ENCODE measurements around the gene MAN1A1.

The MAN1A1 gene

GRCh38 chr6:119195848-119196247 is 153.7 kb downstream of the MAN1A1 start:
- DNase-seq (ENCODE audit: low read depth in 2 of 2) = no peak

GRCh38 chr6:119195204-119195603 is 154.4 kb downstream of the MAN1A1 start:
- DNase-seq (ENCODE audit: low read depth in 2 of 2) = no peak

- DNase-seq (ENCODE audit: low read depth in 2 of 2) = no peak
Observed at GRCh38 chr6:119193707-119194106, 155.9 kb downstream of the MAN1A1 start.

GRCh38 chr6:119192200-119192599 is 157.4 kb downstream of the MAN1A1 start:
- DNase-seq (ENCODE audit: low read depth in 2 of 2) = no peak

- no peak for DNase-seq (ENCODE audit: low read depth in 2 of 2)
Observed at GRCh38 chr6:119190176-119190575, 159.4 kb downstream of the MAN1A1 start.

- DNase-seq (ENCODE audit: low read depth in 2 of 2) = no peak
Observed at GRCh38 chr6:119189498-119189897, 160.1 kb downstream of the MAN1A1 start.

GRCh38 chr6:119187596-119187995 is 162.0 kb downstream of the MAN1A1 start:
- DNase-seq (ENCODE audit: low read depth in 2 of 2) = no peak

GRCh38 chr6:119186490-119186889 is 163.1 kb downstream of the MAN1A1 start:
- no peak for DNase-seq (ENCODE audit: low read depth in 2 of 2)

GRCh38 chr6:119184008-119184648 is 165.4 kb downstream of the MAN1A1 start:
- no peak for DNase-seq (ENCODE audit: low read depth in 2 of 2)

- no peak for DNase-seq (ENCODE audit: low read depth in 2 of 2)
Observed at GRCh38 chr6:119183457-119183856, 166.1 kb downstream of the MAN1A1 start.

- no peak for DNase-seq (ENCODE audit: low read depth in 2 of 2)
Observed at GRCh38 chr6:119182875-119183274, 166.7 kb downstream of the MAN1A1 start.

GRCh38 chr6:119182216-119182803 is 167.3 kb downstream of the MAN1A1 start:
- DNase-seq (ENCODE audit: low read depth in 2 of 2) = no peak

GRCh38 chr6:119181046-119181445 is 168.5 kb downstream of the MAN1A1 start:
- DNase-seq (ENCODE audit: low read depth in 2 of 2) = no peak

- DNase-seq (ENCODE audit: low read depth in 2 of 2) = no peak
Observed at GRCh38 chr6:119179842-119180241, 169.7 kb downstream of the MAN1A1 start.

GRCh38 chr6:119179062-119179461 is 170.5 kb downstream of the MAN1A1 start:
- DNase-seq (ENCODE audit: low read depth in 2 of 2) = no peak

- DNase-seq (ENCODE audit: low read depth in 2 of 2) = no peak
Observed at GRCh38 chr6:119176445-119176844, 173.1 kb downstream of the MAN1A1 start.

- DNase-seq (ENCODE audit: low read depth in 2 of 2) = no peak
Observed at GRCh38 chr6:119174879-119175817, 174.4 kb downstream of the MAN1A1 start.

GRCh38 chr6:119174085-119174445 is 175.5 kb downstream of the MAN1A1 start:
- DNase-seq (ENCODE audit: low read depth in 2 of 2) = no peak

GRCh38 chr6:119173249-119174084 is 176.1 kb downstream of the MAN1A1 start:
- no peak for DNase-seq (ENCODE audit: low read depth in 2 of 2)

- no peak for DNase-seq (ENCODE audit: low read depth in 2 of 2)
Observed at GRCh38 chr6:119172824-119173223, 176.7 kb downstream of the MAN1A1 start.

GRCh38 chr6:119171864-119172588 is 177.5 kb downstream of the MAN1A1 start:
- no peak for DNase-seq (ENCODE audit: low read depth in 2 of 2)
